ENCODE results near the gene MLPH.

GRCh38 chr2:237490009-237490711 lies 3.1 kb downstream of the MLPH start:
- no peak for TF ChIP-seq CTCF (conservative IDR thresholded peaks at IDR 0.05 in 1 of 2, IDR thresholded peaks at IDR 0.05 in 1 of 2; ENCODE audit: extremely low read depth in 1 of 2, insufficient read depth in 1 of 2, low read depth in 1 of 2, low read length in 2 of 2)
- TF ChIP-seq EZH2 (IDR thresholded peaks at IDR 0.05; ENCODE audit: borderline replicate concordance, low read length), result no peak

Data from mammary epithelial cell (primary cell).